Testis (tissue), 3 donors: ENCODE results near the gene METTL23. TPM values are rescaled to one million over a fixed set of nuclear protein-coding genes. Genes with fewer than 3 reads are reported as not detected.
A peak's percentile ranks its signal among the peaks of the same experiment; 100 is the strongest.

Experiments
- DNase-seq: peaks from one replicate; pipeline ENCODE4 v3.0.0-alpha.2; 2019
- H3K27ac ChIP-seq, 2 donors: fragments of 200-600 bp; sonication (generic); one replicate each; pipeline ENCODE4 v1.5.1; 2019
- H3K27me3 ChIP-seq: fragments of 200-600 bp; sonication (generic); one replicate; pipeline ENCODE4 v1.5.1; 2019
- H3K36me3 ChIP-seq: fragments of 200-600 bp; sonication (generic); one replicate; pipeline ENCODE4 v1.5.1; 2017; ENCODE audit warnings: low read depth; ENCODE audit errors: missing control alignments
- H3K4me1 ChIP-seq: fragments of 200-600 bp; sonication (generic); one replicate; pipeline ENCODE4 v1.5.1; 2019
- H3K4me3 ChIP-seq, 2 donors: fragments of 200-600 bp; sonication (generic); one replicate each; pipeline ENCODE4 v1.5.1; 2017 to 2019
- H3K9me3 ChIP-seq: fragments of 200-600 bp; sonication (generic); one replicate; pipeline ENCODE4 v1.5.1; 2017
- POLR2A ChIP-seq: fragments of 450-650 bp; IDR thresholded peaks from one replicate; pipeline ENCODE4 v1.6.1; 2017; ENCODE audit warnings: antibody characterized with exemption, mild to moderate bottlenecking, moderate library complexity
- WGBS, 2 donors: methylation state at CpG; one replicate each; pipeline ENCODE4 v1.1.5; 2018; 5-methylcytosine and 5-hydroxymethylcytosine counted together
- intact Hi-C: fragments of 100-400 bp; cut with DNase I; formaldehyde crosslinking; loops from one replicate; pipeline ENCODE4 v1.15.1; 2023; ENCODE audit warnings: low total_unique reads
- polyA plus RNA-seq: library from polyadenylated mRNA; stranded (reverse); fragments of 350-450 nt; fragmentation: Illumina TruSeq; extraction: RNeasy Lipid Tissue Mini Kit (QIAGEN cat#74804); gene quantifications from one replicate; pipeline ENCODE4 v1.2.3, GENCODE V29; 2014; ENCODE audit warnings: low read depth, low replicate concordance; ENCODE audit not compliant: insufficient read depth
- total RNA-seq, 2 donors: library from RNA; depleted of rRNA; stranded (reverse); fragments of >200 nt; gene quantifications; one replicate each; pipeline ENCODE4 v1.2.3, GENCODE V29; 2016
- TF ChIP-seq, protein P1 (sequence below), 3 experiments: fragments of 450-650 bp in 2 of 3; fragments of 200-600 bp in 1 of 3; sonication (generic) in 1 of 3; IDR thresholded peaks; one replicate each; pipeline ENCODE4 v1.5.1; 2016 to 2019; ENCODE audit warnings: antibody characterized with exemption in 3 of 3, mild to moderate bottlenecking in 2 of 3, moderate library complexity in 1 of 3

Gene METTL23
- total and polyA plus RNA-seq, 3 donors from 2014 or later = 37.5 to 122 (median 45.3) TPM

DNA sequence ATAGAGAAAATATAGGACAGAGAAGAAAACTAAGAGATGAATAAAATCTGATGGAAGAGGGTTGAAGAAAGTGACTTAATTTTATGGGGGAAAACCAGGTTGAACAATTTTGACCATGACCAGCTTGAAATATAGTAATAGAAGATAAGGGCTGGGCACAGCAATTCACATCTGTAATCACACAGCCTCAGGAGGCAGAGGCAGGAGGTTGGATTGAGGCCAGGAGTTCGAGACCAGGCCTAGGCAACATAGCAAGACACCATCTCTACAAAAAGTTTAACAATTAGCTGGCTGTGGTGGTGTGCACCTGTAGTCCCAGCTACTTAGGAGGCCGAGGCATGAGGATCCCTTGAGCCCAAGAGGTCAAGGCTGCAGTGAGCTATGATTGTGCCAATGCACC lies 24.6 kb upstream of the METTL23 start:
- no peak for TF ChIP-seq POLR2A
- TF ChIP-seq, protein P1, sequence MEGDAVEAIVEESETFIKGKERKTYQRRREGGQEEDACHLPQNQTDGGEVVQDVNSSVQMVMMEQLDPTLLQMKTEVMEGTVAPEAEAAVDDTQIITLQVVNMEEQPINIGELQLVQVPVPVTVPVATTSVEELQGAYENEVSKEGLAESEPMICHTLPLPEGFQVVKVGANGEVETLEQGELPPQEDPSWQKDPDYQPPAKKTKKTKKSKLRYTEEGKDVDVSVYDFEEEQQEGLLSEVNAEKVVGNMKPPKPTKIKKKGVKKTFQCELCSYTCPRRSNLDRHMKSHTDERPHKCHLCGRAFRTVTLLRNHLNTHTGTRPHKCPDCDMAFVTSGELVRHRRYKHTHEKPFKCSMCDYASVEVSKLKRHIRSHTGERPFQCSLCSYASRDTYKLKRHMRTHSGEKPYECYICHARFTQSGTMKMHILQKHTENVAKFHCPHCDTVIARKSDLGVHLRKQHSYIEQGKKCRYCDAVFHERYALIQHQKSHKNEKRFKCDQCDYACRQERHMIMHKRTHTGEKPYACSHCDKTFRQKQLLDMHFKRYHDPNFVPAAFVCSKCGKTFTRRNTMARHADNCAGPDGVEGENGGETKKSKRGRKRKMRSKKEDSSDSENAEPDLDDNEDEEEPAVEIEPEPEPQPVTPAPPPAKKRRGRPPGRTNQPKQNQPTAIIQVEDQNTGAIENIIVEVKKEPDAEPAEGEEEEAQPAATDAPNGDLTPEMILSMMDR (IDR thresholded peaks at IDR 0.05) = no peak
- Histone ChIP-seq H3K36me3 (no peaks in the 10 kb centered on the region), H3K27me3 (no peaks in the 10 kb centered on the region), H3K4me1 (peaks cover 76% of the 10 kb centered on the region), H3K4me3 (no peak overlapping the region), H3K9me3 (no peaks in the 10 kb centered on the region), H3K27ac (peak overlapping the region; percentile 87 to 90)
- no peak for DNase-seq
- WGBS, 2 donors = 30 to 42% methylated on average over 2 of the region's 2 CpGs
- intact Hi-C loops = loop anchor here (10.0 kb wide), 1 partner anchor 177 kb away; no protein-coding TSS in a partner anchor

DNA sequence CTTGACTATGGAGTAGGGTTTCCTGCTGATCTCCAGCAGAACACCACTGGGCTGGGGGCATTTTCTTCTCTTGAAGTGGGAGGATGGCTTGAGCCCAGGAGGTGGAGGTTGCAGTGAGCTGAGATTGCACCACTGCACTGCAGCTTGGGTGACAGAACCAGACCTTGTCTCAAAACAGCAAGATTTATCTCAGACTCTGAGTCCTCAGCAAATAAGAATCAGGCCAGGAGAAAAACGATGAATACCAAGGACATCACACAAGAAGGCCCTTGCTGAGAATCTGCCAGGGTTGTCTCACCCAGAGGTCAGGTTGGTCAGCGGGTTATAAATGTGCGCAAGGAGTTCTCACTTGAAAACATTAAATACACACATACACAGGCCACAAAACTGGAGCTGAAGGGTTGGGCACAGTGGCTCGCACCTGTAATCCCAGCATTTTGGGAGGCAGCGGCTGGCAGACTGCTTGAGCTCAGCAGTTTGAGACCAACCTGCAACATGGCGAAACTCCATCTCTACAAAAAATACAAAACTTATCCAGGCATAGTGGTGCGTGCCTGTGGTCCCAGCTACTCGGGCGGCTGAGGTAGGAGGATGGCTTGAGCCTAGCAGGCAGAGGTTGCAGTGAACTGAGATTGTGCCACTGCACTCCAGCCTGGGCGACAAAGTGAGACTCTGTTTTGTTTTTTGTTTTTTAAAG lies 23.6 kb upstream of the METTL23 start:
- no peaks in the 10 kb centered on the region for H3K9me3 ChIP-seq
- no peaks in the 10 kb centered on the region for H3K36me3 ChIP-seq
- H3K27me3 ChIP-seq = no peaks in the 10 kb centered on the region
- H3K27ac ChIP-seq = peak overlapping the region; percentile 87 to 90
- 66 to 82% methylated on average over 10 of the region's 10 CpGs for WGBS, 2 donors
- intact Hi-C loops = loop anchor here (10.0 kb wide), 1 partner anchor 178 kb away; no protein-coding TSS in a partner anchor
- TF ChIP-seq, protein P1 (IDR thresholded peaks at IDR 0.05) = no peak
- TF ChIP-seq POLR2A = no peak
- peaks cover 75% of the 10 kb centered on the region for H3K4me1 ChIP-seq
- H3K4me3 ChIP-seq = no peak overlapping the region
- DNase-seq = peak; percentile 54

DNA sequence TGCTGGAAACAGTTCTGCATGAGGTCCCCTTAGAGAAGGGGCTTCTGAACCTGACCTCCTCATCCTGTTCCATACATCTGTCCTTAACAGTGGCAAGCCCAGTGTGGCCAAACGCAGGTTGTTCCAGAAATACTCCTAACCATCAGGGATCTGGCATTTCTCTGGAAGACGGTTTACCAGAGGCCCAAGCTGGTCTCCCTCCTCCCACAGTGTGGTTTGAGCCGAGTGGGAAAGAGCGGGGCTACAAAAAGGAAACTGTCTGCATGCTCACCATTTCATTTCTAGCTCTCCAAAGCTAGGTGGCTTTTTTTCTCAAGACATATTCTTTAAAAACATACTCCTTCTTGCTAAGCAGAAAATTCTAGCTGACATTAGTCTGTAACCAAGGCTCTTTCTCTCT lies 21.8 kb upstream of the METTL23 start:
- Histone ChIP-seq H3K27me3 (no peaks in the 10 kb centered on the region), H3K27ac (peak overlapping the region in 1 of 2 donors; percentile 56), H3K36me3 (no peaks in the 10 kb centered on the region), H3K4me3 (no peak overlapping the region), H3K4me1 (peaks cover 64% of the 10 kb centered on the region), H3K9me3 (no peaks in the 10 kb centered on the region)
- 30 to 53% methylated on average over 4 of the region's 4 CpGs for WGBS, 2 donors
- intact Hi-C loops = loop anchor here (10.0 kb wide), 1 partner anchor 180 kb away; no protein-coding TSS in a partner anchor
- no peak for DNase-seq
- TF ChIP-seq, protein P1 (IDR thresholded peaks at IDR 0.05) = no peak
- TF ChIP-seq POLR2A = no peak

DNA sequence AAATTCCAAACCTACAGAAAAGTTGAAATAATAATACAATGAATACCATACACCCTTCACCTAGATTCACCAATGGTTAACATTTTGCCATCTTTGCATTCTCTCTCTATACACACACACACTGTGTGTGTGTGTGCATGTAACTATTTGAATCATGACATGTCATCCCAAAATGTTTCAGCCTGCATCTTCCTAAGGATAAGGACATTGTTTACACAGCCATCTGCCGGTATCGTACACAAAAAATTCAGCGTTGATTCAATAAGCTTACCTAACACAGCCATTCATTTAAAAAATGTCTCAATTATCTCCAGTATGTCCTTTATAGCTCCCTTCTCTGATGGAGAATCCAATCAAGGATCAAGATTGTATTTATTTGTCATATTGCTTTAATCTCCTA lies 19.8 kb upstream of the METTL23 start:
- 74 to 84% methylated on average over 3 of the region's 3 CpGs for WGBS, 2 donors
- Histone ChIP-seq H3K9me3 (no peaks in the 10 kb centered on the region), H3K27me3 (no peaks in the 10 kb centered on the region), H3K36me3 (no peaks in the 10 kb centered on the region), H3K4me3 (no peak overlapping the region), H3K27ac (peak overlapping the region in 1 of 2 donors; percentile 51), H3K4me1 (peaks cover 53% of the 10 kb centered on the region)
- TF ChIP-seq, protein P1 (IDR thresholded peaks at IDR 0.05) = no peak
- no peak for TF ChIP-seq POLR2A
- no peak for DNase-seq
- intact Hi-C loops = loop anchor here (10.0 kb wide), 1 partner anchor 182 kb away; no protein-coding TSS in a partner anchor
